WI38 (cell line): ENCODE measurements around the gene CRYGA.

Source experiments
- H3K4me3 ChIP-seq: 2 replicates; pipeline ENCODE4 v1.5.1; 2011; ENCODE audit warnings: low read depth, mild to moderate bottlenecking, control low read depth, low read length
- TF ChIP-seq, protein P1 (sequence below): IDR thresholded peaks from 2 replicates; pipeline ENCODE4 v1.5.1; 2012; ENCODE audit warnings: low read depth, mild to moderate bottlenecking, control low read depth, low read length

The CRYGA gene

GRCh38 chr2:208164951-208165755, 1.8 kb upstream of the CRYGA start:
- TF ChIP-seq, protein P1, sequence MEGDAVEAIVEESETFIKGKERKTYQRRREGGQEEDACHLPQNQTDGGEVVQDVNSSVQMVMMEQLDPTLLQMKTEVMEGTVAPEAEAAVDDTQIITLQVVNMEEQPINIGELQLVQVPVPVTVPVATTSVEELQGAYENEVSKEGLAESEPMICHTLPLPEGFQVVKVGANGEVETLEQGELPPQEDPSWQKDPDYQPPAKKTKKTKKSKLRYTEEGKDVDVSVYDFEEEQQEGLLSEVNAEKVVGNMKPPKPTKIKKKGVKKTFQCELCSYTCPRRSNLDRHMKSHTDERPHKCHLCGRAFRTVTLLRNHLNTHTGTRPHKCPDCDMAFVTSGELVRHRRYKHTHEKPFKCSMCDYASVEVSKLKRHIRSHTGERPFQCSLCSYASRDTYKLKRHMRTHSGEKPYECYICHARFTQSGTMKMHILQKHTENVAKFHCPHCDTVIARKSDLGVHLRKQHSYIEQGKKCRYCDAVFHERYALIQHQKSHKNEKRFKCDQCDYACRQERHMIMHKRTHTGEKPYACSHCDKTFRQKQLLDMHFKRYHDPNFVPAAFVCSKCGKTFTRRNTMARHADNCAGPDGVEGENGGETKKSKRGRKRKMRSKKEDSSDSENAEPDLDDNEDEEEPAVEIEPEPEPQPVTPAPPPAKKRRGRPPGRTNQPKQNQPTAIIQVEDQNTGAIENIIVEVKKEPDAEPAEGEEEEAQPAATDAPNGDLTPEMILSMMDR: no peak

DNA sequence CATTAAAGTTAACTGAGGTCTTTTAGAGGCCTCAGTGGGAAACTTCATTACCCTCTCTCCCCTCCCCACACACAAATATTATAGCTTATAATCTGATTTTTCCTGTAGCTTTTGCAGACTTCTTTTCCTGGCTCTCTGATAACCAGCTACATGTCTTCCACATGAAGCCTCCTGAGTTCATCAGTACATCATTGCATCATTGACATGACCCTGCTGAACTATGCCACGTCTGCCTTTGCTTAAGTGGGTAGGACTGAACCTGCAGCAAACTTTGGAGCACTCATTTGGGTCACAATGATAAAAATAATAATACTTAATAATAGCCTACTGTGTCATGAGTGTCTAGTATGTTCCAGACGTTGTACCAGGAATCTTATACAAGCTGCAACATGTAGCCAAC, 7.0 kb downstream of the CRYGA start:
- TF ChIP-seq, protein P1: no peak
- H3K4me3 ChIP-seq: no peak overlapping the region

More at GRCh38 chr2:208164951-208165755, 1.8 kb upstream of the CRYGA start:
- no peak overlapping the region for H3K4me3 ChIP-seq

GRCh38 chr2:208153156-208153555, 10.2 kb downstream of the CRYGA start:
- TF ChIP-seq, protein P1: no peak
- H3K4me3 ChIP-seq: no peak overlapping the region

GRCh38 chr2:208150956-208151355, 12.4 kb downstream of the CRYGA start:
- TF ChIP-seq, protein P1: no peak
- H3K4me3 ChIP-seq: no peak overlapping the region

GRCh38 chr2:208150094-208150493, 13.3 kb downstream of the CRYGA start:
- H3K4me3 ChIP-seq: no peak overlapping the region
- TF ChIP-seq, protein P1: no peak

DNA sequence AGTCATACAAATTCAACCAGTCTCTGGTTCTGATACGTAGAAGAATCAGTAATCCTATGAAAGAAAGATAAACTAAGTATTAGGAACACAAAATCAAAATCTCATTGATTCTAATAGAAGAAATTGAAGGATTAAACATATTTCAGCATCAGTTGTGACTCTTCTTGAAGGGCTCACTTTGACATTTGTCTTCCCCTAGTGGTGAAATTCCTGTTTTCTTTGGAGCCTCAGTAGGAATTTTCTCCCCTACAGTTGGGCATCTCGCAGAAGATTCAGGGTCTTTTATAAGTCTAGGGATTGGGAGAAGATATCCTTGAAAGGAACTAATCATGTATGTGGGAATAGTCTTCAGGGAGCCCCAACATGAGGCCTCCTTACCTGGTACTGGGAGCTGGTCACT, 14.6 kb downstream of the CRYGA start:
- TF ChIP-seq, protein P1: no peak
- H3K4me3 ChIP-seq: no peak overlapping the region

DNA sequence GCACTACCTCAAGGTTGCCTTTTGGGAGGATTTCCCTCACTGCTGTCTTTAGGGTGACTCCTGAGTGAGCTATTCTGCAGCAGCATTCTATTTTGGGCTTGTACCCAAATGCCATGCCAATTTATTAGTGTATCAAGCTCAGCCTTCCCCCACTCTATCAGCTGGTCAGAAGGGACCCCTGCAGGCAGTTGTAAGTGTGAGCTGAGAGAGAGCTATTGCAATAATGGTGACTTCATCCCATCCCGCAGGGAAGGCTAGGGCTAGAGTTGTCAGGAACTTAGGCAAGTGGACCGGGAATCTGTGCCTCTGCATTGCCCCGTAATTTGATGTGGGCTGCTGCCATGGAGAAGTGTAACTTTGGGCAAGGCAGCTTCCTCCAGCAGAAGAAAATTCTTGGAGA, 15.6 kb downstream of the CRYGA start:
- no peak overlapping the region for H3K4me3 ChIP-seq
- TF ChIP-seq, protein P1: no peak
